Right lobe of liver (tissue), 4 donors: ENCODE data around the gene ATXN2L.

ENCODE experiments used
- CTCF ChIP-seq, 4 donors: fragments of 200-600 bp in 3 of 4; fragments of 450-650 bp in 1 of 4; IDR thresholded peaks; one replicate each; pipeline versions ENCODE4 v1.5.1 to v1.8.0; 2016 to 2022; ENCODE audit warnings: antibody characterized with exemption in 4 of 4, mild to moderate bottlenecking in 2 of 4
- POLR2A ChIP-seq: fragments of 450-650 bp; IDR thresholded peaks from one replicate; pipeline ENCODE4 v1.6.1; 2017; ENCODE audit warnings: antibody characterized with exemption, mild to moderate bottlenecking
- donor health status: DM: no; HTN: no; CAD: no.
- donor health status: DM: no; HTN: no; CAD: no.
- donor health status: DM: no; HTN: yes; CAD: no.

GRCh38 chr16:28839899-28840298 is 17.1 kb downstream of the ATXN2L start:
- TF ChIP-seq CTCF (IDR thresholded peaks at IDR 0.05): no peak
- TF ChIP-seq POLR2A: no peak
